GM20431 (cell line): ENCODE measurements around the gene PSME3IP1.
"Not testable (repeated sequence)": the region's sequence is repeated elsewhere in the genome, so short reads cannot be mapped to it uniquely, and the experiment has no call there.

Source experiments
- in situ Hi-C: fragments of 300-500 bp; cut with MseI, MboI; formaldehyde crosslinking; loops from one replicate; pipeline ENCODE4 v1.15.0; 2020; ENCODE audit warnings: low sequenced_read_pairs; ENCODE audit not compliant: unreplicated experiment

The PSME3IP1 gene

DNA sequence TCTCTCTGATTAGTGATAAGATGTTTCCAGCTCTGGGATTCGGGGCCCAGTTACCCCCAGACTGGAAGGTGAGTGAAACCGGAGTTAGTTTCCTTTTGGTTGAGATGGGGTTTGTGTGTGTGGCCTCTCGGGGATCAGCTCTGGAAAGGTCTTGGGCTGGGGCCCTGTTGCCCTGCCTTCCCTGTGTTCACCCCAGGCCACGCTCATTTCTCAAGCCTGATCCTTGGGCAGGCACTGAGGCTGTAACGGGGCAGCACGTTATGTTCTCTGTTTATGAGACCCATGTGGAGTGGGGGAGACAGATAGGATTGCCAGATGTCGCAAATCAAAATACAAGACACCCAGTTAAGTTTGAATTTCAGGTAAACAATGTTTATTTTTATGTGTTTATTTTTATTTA, 58.0 kb downstream of the PSME3IP1 start:
- in situ Hi-C loops = no loop called here

DNA sequence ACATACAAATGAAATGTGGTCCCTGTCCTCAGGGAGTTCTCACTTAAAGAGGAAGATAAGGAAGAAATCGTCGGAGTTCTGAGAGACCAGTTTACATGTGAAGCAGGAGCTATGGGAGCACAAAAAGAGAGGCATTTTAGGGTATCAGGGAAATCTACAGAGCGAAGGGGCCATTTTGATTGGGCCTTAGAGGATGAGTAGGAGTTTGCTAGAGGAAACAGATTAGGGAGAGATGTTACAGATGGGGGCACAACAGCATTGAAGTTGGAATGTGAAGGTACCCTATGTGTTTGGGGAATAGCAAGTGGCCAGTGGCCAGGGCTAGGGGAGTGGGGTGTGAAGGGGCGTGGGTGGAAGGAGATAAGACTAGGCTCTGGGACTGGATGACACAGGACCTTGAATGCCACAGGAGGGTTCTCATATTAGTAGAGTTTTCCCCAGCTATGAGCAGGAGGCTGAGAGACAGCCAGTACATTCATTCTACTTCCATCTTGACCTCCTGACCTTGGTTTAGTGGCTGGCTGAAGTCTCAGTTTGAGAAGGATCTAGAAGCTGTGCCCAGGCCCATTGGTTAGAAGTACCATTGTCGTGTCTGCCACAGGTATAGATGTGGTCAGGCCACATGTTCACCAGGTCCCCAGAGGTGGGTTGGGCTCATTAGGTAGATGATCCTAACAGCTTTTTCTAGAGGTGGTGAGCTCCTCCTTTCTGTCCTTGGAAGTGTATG, 58.6 kb downstream of the PSME3IP1 start:
- in situ Hi-C loops = no loop called here

DNA sequence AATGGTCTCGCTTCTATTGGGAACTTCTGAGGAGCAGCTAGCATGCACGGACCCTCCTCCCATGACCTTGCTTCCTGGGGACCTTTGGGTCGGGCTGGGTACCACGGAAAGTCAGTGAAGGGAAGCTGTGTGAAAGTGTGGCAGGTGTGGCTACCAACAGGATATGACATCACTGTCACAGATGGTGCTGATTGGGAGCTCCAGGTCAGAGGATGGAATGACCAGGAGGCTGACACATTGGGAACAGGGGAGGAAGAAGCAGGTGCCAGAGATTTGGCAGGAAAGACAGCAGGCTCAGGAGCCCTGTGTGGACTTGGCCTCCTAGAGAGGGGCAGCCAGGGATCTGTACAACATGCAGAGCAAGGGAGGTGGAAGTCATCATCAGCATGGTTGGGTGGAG, 59.4 kb downstream of the PSME3IP1 start:
- in situ Hi-C loops = no loop called here

DNA sequence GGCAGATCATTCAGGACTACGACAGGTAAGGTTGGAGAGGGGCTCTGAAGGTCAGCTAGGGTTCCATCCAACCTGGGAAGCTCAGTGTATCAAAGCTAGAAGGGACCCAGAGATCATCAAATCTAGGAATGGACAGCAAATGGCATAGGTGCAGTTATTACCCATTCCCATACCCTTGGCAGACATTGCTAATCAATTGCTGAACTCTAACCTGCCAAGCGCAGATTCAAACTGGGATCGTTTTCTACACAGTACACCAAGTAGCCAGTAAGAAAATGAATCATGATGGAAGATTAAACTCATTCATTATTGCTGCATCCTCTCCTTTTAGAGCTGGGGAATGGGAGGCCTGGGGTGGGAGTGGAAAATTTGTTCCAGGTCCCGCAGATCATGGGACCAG, 59.9 kb downstream of the PSME3IP1 start:
- in situ Hi-C loops = no loop called here

DNA sequence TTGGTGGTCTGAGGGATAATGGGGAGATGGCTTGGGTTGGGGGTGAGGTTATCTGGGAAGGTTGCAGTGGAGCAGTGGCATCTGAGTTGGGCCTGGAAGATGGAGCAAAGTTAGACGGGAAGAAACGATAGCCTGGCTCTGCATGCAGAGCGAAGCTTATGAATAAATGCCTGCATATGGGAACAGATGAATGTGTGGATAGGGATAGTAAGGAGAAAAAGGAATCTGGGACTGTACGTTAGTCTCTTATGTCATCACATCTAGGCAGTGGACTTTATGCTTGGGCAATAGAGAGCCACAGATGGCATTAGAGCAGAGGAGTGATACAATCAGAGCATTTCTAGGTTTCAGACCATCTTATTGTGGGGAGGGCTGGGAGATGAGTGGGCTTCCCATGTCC, 60.5 kb downstream of the PSME3IP1 start:
- in situ Hi-C loops = no loop called here

DNA sequence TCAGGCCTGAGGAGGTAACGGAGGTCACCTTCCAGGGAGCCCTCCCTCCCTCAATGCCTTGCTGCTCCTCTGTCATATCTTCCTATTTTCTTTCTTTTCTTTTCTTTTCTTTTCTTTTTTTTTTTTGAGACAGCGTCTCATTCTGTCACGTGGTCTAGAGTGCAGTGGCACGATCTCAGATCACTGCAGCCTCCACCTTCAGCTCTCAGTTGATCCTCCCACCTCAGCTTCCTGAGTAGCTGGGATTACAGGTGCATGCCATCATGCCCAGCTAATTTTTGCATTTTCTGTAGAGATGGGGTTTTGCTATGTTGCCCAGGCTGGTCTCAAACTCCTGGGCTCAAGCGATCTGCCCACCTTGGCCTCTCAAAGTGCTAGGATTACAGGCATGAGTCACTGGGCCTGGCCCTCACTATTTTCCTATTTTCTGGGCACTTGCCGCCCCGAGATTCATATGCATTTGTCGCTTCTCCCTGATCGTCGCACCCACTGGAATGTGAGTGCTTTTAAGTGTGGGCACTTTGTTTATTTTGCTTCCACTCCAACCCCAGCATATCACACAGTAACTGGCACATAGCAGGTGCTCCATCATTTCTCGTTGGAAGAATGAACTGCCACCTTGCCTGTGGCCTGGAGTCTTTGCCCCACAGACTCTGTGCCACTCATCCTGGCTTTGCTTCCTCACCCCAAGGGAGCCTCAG, 61.7 kb downstream of the PSME3IP1 start:
- in situ Hi-C loops = no loop called here

DNA sequence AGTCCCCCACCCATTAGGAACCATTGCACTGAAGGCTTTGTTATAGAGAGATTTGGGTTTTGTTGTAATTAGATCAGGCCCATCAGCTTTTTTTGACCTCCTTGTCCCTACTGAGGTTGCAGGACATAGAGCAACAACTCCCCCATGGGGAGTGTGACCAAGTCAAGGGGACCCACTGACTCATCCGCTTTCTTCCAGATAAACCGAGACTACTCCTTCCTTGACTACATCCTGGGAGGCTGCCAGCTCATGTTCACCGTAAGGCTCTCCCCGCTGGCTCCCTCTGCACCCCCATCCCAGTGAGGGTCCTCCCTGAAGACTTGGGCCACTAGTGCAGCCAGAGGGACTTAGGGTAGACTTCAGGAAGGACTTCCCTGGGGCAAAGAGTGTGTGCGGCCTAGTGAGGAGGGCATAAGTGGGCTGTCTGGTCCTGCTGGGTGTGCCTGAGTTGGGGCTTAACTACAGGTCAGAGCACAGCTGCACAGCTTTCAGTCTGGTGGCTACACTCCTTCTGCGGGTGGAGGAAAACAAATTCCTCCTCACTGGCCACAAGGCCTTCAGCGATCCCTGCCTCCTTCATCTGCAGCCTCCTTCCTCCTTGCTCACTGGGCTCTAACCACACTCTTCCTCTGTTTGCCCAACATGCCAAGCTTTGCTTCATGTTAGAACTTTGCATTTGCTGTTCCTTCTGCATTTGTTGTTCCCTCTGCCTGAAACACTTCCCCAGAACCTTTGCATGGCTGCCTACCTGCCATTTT, 62.4 kb downstream of the PSME3IP1 start:
- in situ Hi-C loops = no loop called here

DNA sequence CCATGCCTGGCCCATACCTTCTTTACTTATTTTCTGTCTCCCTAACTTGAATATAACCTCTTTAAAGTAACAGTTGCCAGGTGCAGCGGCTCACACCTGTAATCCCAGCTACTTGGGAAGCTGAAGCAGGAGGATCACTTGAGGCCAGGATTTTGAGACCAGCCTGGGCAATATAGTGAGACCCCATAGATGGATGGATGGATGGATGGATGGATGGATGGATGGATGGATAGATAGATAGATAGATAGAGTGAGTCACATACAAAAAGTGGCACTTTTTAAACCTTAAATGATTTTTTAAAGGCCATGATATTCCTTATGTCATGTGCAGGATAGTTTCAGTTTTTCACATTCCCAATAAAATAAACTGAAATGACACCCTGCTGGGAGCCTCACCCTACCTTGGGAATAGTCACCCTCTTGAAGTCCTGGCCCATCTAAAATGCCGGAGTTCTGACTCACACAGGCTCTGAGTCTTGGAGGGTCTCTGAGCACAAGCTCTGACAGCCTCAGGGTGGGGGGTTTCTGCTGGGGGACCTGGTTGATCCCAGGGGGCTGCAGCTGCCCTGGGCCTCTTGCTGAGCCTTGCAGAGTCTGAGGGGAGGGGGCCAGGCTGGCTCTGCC, 67.3 kb downstream of the PSME3IP1 start:
- in situ Hi-C loops = no loop called here

DNA sequence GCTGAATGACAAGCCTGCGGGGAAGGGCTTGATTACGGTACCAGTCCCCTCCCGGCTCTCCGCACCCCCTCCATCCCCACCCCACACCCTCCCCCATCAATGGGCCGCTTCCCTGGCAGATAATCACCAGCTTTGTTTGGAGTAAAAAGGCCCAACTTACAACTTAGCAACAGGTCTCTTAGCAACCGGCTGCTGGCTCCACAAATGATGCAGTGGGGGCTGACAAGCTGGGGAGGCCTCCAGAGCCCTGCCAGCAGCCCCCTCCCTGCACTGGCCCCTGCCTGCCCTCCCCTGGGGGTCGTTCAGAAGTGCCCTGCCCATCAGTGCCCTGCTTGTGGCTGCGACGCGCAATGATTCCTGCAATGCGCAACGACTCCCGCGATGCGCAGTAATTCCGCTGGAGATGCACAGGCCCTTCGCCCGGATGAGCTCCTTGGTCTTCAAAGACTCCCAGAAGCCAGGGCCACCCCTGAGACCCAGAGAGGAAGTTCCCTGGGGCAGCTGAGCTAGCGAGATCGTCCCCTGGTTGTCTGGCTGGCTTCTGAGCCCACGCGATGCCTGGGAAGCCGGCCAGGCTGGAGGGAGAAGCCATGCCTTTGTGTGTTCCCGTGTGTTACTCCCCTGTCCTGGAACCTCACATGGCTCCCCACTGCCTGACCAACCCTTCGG, 70.2 kb downstream of the PSME3IP1 start:
- in situ Hi-C loops = no loop called here

DNA sequence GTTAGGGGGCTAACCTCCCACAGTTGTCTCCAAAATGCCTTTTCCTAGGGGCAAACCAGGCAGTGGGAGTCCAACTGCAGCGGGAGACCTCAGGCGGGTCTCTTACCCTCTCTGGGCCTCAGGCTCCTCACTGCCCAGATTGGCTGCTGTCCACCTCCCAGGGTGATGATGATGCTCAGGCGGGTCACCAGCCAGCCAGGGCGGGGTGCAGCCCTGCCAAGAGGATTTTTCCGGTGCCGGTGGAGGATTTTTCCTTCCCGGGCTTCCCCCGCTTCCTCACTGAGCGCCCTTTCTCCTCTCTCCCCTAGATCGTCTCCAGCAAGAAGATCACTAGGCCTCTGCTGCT, 70.7 kb downstream of the PSME3IP1 start:
- in situ Hi-C loops = no loop called here

DNA sequence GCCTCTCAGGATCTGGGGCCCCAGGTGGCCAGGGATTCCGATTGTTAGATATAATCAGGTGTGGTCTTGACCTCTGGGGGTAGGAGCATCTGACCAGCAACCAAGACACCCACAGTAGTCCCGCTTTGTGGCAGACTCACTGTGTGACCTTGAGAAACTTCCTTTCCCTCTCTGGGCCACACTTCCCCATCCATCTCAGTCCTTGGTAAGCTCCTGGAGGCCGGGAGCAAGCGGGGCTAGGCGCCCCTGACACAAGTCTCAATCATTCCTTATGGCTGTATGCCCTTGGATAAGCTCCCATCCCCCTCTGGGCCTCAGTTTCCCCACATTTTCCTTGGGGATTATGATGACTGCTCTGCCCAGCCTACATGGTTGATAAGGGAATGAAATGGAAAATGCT, 72.2 kb downstream of the PSME3IP1 start:
- in situ Hi-C loops = no loop called here

DNA sequence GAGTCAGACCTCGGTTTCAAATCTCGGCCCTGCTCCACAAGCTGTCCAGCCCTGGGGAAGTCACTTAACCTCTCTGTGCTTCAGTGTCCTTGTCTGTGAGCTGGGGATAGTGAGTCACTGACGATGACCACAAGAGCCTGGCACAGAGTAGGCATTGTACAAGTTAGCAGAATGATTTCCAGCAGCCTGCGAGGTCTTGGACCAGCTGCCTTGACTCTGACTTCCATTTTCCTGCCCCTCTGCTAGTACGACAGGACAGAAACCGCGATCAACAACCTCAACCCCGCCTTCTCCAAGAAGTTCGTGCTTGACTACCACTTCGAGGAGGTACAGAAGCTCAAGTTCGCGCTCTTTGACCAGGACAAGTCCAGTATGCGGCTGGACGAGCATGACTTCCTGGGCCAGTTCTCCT, 72.8 kb downstream of the PSME3IP1 start:
- in situ Hi-C loops = no loop called here

DNA sequence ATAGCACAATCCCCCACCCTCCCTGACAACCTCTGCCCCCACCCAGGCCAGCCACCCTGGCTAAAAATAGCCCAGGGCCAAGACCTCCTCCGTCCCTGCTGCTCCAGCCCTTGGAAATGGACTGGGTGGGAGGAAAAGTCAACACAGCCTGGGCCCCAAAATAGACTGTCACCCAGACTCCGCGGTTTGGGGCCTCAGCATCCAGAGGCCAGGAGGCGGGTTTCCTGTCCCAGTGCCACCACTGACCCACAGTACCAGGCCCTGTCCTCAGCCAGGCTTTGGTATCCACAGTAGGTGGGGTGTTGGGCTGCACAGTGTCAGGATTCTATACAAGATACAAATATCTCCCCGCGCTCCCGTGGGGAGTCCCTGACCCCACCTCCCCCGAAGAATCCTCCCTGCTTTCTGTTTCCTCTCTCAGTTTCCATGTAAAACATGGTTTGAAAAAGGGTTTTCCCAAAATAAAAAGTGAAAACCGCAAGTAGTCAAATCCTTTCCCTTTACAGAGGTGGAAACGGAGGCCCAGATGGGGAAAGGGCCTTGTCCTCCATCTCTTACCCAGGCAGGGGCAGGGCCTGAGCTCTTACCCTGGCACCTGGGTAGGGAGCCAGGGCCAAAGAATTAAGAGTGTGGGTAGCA, 73.3 kb downstream of the PSME3IP1 start:
- in situ Hi-C loops = no loop called here

DNA sequence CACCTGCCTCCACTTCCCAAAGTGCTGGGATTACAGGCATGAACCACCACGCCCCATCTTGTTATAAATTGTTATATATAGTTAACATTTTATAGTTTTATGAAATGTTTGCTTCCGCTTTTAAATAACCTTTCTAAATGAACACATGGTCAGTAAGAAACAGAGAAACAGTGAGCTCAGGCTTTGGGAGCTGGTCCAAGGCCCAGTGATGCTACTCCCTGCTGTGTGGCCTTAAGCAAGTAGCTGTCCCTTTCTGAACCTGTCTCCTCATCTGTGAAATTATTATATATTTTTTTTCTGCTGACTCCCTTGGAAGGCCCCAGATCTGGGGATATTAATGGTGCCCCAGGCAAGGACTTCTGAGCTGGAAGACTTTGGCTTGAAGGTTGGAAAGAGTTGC, 74.4 kb downstream of the PSME3IP1 start:
- in situ Hi-C loops = no loop called here

DNA sequence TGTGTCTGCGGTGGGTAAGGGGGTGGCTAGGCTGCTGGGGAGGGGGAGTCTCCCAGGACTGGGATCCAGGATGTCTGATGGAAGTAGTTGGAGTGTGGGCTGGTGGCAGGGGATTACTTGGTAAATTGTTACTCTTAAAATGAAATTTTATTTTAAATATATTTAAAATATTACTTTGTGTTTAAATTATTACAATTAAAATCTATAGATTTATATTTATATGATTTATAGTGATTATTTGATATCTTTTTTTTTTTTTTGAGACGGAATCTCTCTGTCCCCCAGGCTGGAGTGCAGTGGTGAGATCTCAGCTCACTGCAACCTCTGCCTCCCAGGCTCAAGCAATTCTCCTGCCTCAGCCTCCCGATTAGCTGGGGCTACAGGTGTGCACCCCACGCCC, 74.9 kb downstream of the PSME3IP1 start:
- in situ Hi-C loops = no loop called here

DNA sequence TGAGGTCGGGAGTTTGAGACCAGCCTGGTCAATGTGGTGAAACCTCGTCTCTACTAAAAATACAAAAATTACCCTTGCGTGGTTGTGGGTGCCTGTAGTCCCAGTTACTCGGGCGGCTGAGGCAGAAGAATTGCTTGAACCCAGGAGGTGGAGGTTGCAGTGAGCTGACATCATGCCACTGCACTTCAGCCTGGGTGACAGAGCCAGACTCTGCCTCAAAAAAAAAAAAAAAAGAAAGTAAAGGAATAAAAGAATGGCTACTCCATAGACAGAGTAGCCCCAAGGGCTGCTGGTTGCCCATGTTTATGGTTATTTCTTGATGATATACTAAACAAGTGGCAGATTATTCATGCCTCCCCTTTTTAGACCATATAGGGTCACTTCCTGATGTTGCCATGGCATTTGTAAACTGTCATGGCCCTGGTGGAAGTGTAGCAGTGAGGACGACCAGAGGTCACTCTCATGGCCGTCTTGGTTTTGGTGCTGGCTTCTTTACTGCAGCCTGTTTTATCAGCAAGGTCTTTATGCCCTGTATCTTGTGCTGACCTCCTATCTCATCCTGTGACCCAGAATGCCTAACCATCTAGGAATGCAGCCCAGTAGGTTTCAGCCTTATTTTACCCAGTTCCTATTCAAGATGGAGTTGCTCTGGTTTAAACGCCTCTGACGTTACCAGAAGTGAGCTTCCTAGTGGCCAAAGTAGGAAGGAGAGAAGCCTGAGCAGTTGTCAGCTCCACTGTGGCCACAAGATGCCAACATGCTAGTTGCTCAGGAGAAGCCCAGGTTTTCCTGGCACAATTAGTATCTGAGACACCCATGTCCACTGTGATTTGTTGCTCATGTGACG, 76.4 kb downstream of the PSME3IP1 start:
- in situ Hi-C loops = not testable (repeated sequence)

DNA sequence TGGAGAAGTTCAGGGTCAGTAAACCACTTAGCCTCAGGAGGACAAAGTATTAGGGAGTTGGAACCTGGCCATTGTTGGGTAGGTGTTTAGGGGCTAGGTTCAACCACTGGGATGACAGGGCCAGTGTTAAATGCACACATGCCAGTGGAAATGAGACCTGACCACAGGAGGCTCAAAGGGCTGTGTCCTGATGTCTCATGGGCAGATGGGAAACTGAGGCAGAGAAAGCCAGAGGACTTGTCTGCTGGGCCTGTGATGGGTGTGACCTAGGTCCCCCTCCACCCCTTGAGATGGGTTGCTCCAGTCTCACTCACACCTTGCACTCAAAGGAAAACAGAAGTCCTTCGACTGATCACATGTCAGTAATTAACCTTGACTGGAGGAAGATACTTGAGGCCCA, 77.4 kb downstream of the PSME3IP1 start:
- in situ Hi-C loops = no loop called here

DNA sequence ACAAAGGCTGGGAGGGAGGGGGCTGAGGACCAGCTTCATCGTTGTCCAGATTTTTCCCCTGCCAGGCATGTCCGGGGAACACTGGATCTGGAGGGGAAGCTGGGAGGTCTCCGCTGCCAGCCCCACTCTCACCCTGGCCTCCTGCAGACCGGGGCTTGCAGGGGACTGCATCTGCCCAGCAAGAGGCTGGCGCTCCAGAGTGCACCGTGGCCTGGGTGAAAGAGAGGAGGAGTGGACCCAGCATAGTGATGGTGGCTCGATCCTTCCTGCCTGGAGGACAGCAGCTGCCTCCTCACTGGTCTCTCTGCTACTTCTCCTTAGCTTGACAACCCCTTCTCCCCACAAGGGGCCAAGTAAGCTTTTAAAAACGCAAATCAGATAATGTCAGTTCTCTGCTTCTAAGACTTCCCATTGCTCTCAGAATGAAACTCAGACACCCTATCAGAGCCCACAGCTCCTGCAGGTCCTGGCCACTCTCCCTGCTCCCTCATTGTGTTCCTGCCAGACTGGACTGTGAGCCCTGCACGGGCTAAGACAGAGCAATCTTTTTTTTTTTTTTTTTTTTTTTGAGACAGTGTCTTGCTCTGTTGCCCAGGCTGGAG, 78.4 kb downstream of the PSME3IP1 start:
- in situ Hi-C loops = no loop called here

DNA sequence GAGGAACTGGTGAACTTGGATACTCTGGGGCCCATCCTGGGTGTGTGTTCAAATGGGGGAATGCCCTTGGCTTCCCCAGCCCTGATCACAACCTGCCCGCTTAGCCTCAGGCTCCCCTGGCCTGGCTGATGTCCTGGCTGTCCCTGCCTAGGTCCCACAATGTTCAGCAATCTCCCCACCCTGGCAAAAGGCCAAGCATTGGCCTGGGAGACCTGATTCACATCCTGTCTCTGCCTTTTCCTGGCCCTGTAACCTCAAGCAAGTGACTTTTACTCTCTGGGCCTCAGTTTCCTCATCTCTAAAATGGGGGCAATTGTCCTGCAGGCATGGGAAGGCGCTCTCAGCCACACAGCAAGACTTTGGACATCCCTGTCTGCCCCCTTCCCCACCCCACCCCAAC, 79.1 kb downstream of the PSME3IP1 start:
- in situ Hi-C loops = no loop called here
